GM19023 (cell line): ENCODE results near the gene MMD2.
A peak's percentile ranks its signal among the peaks of the same experiment; 100 is the strongest.
"Not testable (repeated sequence)": the region's sequence is repeated elsewhere in the genome, so short reads cannot be mapped to it uniquely, and the experiment has no call there.

Experiments
- ATAC-seq: cut with Tn5 transposase; IDR thresholded peaks from one replicate; pipeline ENCODE4 v1.9.1; 2021; ENCODE audit warnings: mild to moderate bottlenecking, moderate library complexity; ENCODE audit not compliant: unreplicated experiment

The MMD2 gene

GRCh38 chr7:4958477-4959301 lies at the start of gene MMD2:
MMD2 (minus strand) TSS chr7:4959187; CDS start chr7:4959017, 170 bp downstream.
- ATAC-seq = no peak

DNA sequence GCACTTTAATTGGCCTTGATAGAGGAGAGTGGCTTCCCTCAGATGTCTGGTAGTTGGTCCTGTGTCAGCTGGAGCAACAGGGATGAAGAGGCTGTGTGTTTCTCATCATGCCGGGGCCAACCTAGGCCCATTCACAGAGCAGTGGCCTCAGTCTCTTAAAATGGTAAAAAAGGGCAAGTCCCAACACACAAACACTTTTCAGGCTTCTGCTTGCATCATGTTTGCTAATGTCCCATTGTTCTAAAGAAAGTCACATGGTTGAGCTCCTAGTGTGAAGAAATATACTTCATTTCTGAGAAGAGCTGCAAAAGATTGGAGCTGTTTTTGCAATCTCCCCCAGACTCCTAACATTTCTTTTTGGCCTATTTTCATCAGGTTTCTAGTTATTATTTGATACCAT lies 46.1 kb upstream of the MMD2 start:
- ATAC-seq = no peak

DNA sequence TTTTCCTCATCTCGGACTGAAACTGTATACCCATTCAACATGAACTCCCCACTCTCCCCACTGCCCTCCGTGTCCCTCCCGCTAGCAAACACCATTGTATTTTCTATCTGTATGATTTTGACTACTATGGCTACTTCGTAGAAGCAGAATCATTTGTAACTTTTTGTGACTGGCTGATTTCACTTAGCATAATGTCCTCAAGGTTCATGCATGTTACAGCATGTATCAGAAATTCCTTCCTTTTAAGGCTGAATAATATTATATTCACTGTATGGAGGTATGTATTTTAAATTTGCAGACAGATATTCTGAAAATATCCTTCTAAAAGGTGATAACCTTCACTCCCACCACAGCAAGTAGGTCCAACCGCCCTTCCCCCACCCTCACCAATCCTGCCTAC lies 42.9 kb upstream of the MMD2 start:
- ATAC-seq = no peak

GRCh38 chr7:5001003-5001402 lies 42.0 kb upstream of the MMD2 start:
- no peak for ATAC-seq

- no peak for ATAC-seq
Measured at GRCh38 chr7:4999369-4999950, 40.5 kb upstream of the MMD2 start.

DNA sequence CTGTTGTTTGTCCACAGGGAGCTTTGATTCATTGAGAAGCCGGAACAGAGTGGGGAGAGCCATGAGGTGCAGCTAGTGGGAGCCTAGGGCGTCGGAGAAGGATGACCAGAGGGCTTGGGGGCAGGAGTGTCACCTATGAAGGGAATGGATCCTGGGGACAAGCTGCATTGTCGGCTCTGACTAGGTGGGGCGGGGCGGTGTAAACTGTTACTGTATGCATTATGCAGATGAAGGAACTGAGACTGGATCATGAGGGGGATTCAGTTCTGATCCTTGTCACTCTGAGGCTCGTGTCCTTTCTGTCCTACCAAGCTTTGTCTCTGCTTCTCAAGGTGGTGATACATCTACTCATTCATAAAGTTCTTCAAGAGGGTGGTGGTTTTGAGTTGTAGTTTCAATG lies 39.9 kb upstream of the MMD2 start:
- no peak for ATAC-seq

GRCh38 chr7:4998244-4998643 lies 39.3 kb upstream of the MMD2 start:
- ATAC-seq = no peak

- ATAC-seq = no peak
Measured at GRCh38 chr7:4996696-4997222, 37.8 kb upstream of the MMD2 start.

DNA sequence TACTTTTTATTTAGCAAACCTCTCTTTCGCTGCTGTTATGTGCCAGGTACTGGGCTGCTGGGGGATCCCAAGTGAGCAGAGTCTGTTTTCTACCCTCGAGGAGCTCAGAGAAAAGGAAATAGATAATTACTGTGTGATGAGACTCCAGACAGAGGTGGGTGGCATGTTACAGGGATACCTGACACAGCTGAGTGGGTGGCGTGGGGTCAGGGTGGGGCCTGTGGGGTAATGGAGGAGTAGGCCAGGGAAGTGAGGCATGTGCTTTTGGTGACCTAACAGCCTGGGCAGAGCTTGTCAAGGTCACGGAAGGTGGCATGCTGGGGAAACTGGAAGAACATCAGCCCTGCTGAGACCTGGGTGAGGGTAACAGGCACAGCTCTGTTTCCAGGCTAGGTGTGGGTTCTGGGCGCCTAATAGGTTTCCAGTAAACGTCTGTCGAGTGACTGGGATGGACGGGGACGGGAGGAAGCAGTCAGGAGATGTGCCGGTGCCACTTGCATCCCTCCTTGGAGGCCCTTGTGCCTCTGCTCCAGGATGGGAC lies 36.5 kb upstream of the MMD2 start:
- no peak for ATAC-seq

GRCh38 chr7:4993471-4993870 lies 34.5 kb upstream of the MMD2 start:
- ATAC-seq = no peak

DNA sequence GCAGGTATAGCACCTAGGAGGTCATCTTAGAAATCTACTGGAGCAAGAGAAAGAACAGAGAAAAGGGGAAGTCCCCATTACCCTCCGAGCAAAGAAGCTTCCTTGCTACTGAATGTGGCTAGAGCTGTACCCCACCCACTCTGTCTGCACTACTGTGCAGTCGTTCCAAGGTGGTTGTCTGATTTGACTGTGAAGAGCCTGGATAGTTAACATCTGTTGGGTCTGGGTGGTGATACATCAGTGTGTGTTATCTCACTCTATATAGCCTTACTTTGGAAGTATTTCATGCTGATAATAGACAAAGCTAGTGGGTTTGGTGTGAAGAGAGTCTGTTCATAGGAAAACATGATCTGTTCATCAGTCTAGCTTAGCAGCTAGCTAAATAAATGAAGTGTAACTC lies 23.8 kb upstream of the MMD2 start:
- peak; percentile 80 for ATAC-seq

- not testable (repeated sequence) for ATAC-seq
Measured at GRCh38 chr7:4981295-4981890, 22.4 kb upstream of the MMD2 start.

- not testable (repeated sequence) for ATAC-seq
Measured at GRCh38 chr7:4975626-4976025, 16.6 kb upstream of the MMD2 start.

DNA sequence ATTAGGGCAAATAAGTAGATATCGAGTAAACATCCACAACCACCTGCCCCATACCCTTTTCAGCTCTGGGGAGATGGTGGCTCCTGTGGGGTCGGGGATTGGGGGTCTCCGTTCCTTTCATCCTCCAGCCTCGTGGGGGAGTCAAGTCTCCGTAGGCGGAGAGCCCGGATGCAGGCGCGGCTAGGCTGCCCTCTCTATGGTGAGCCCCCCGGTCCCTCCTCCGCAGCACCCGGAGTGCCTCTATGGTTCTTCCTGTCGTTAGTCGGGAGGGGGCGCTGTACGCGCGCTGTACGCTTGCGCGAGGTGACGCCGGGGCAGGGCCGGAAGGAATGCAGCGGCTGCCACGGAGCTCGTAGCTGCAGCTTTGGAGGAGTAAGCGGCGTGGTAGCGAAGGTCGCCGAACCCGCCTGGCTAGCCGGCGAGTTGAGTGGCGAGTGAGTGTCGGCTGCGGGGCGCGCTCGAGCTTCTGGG lies 14.8 kb upstream of the MMD2 start:
- peak; percentile 96 for ATAC-seq

- not testable (repeated sequence) for ATAC-seq
Measured at GRCh38 chr7:4972446-4972845, 13.5 kb upstream of the MMD2 start.

DNA sequence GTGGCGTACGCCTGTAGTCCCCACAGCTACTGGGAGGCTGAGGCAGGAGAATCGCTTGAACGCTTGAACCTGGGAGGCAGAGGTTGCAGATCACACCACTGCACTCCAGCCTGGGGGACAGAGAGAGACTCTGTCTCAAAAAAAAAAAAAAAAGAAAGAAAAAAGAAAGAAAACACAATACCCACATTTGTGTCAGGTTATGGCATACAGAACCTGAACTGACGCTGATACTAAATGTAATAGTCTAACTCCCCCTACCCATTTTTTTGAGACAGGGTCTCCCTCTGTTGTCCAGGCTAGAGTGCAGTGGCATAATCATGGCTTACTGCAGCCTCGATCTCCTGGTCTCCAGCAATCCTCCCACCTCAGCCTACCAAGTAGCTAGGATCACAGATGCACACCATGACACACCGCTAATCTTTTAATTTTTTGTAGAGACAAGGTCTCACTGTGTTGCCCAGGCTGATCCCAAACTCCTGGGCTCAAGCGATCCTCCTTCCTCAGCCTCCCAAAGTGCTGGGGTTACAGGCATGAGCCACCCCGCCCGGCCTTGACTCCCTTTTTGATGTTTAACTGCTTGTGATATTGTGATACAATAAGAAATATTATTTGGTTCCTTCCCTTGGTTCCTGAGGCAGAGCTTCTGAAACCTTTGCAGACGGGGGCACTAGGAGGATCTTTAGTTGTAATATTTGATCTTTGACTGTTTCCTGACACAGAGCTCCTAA lies 6.5 kb upstream of the MMD2 start:
- ATAC-seq = no peak

GRCh38 chr7:4964506-4964905 lies 5.5 kb upstream of the MMD2 start:
- ATAC-seq = no peak

GRCh38 chr7:4962872-4963775 lies 4.1 kb upstream of the MMD2 start:
- ATAC-seq = no peak

DNA sequence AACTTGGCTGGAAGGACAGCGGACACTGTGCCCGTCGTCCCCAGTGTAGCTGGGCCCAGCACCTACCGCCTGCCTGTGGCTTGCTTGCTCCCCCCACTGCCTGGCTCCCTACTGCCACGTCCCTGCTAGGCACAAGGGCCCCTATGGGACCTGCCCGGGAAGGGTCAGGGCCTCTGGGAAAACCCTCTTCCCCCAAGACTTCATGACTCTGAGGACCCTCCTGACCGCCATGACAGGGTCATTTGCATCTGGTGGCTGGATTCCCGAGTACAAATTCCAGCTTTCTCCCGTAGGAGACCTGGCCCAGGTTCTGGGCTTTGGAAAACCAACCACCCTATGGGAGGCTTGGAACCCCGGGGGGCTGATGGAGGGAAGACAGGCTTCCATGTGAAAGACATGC lies 1.4 kb upstream of the MMD2 start:
- no peak for ATAC-seq

DNA sequence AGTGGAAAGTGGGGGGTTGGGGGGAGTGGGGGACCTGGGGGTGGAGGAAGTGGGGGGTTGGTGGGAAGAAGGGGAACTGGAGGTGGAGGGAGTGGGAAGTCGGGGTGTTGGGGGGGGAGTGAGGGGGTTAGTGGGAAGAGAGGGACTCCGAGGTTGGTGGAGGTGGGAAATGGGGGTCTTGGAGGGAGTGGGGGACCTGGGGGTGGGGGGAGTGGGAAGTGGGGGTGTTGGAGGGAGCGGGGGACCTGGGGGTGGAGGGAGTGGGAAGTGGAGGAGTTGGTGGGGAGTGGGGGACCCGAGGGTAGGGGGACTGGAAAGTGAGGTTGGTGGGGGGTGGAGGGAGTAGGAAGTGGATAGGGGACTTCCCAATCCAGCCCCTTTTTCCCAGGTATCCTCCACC lies 906 bp upstream of the MMD2 start:
- no peak for ATAC-seq
